Psoas muscle (tissue), 8 donors: ENCODE results near the gene ANKRD49. TPM values are rescaled to one million over a fixed set of nuclear protein-coding genes. Genes with fewer than 3 reads are reported as not detected.
"Not testable (repeated sequence)": the region's sequence is repeated elsewhere in the genome, so short reads cannot be mapped to it uniquely, and the experiment has no call there.

Experiments
- ATAC-seq, 4 donors: fragments of 200-7000 bp; cut with Tn5 transposase; one replicate each; pipeline ENCODE4 v1.9.1; 2020; ENCODE audit warnings: moderate library complexity in 3 of 4, mild to moderate bottlenecking in 2 of 4
- DNase-seq, 2 donors: peaks; one replicate each; pipeline ENCODE4 v3.0.0-alpha.2; 2020
- H3K27ac ChIP-seq: fragments of 200-600 bp; one replicate; pipeline ENCODE4 v1.8.0; 2022
- H3K27me3 ChIP-seq, 3 donors: fragments of 200-600 bp in 1 of 3; one replicate each; pipeline versions ENCODE4 v1.6.1 to v1.8.0; 2013 to 2022; ENCODE audit warnings: low read length in 2 of 3, mild to moderate bottlenecking in 2 of 3, moderate library complexity in 1 of 3; ENCODE audit not compliant: insufficient read depth in 3 of 3
- H3K36me3 ChIP-seq, 2 donors: fragments of 200-600 bp in 1 of 2; one replicate each; pipeline versions ENCODE4 v1.6.1 to v1.8.0; 2013 to 2022; ENCODE audit warnings: low read depth in 1 of 2, mild to moderate bottlenecking in 1 of 2, moderate library complexity in 1 of 2; ENCODE audit not compliant: insufficient read depth in 1 of 2
- H3K4me1 ChIP-seq: fragments of 200-600 bp; one replicate; pipeline ENCODE4 v1.8.0; 2022
- H3K4me3 ChIP-seq: fragments of 200-600 bp; one replicate; pipeline ENCODE4 v1.8.0; 2022; ENCODE audit warnings: mild to moderate bottlenecking
- H3K9me3 ChIP-seq: fragments of 200-600 bp; one replicate; pipeline ENCODE4 v1.8.0; 2022
- CTCF ChIP-seq: fragments of 200-600 bp; IDR thresholded peaks from one replicate; pipeline ENCODE4 v1.8.0; 2022; ENCODE audit warnings: antibody characterized with exemption
- WGBS, 3 donors: extraction: QIAGEN DNeasy Blood & Tissue Kit; methylation state at CpG; one replicate each; pipeline versions ENCODE4 v1.1.6 to v1.1.7; 2013; 5-methylcytosine and 5-hydroxymethylcytosine counted together
- intact Hi-C, 2 donors: fragments of 100-400 bp; cut with DNase I; formaldehyde crosslinking; loops; one replicate each; pipeline versions ENCODE4 v1.11.0 to v1.14.2; 2022
- polyA plus RNA-seq, 3 donors: library from polyadenylated mRNA; stranded (reverse); fragments of 200-250 nt; gene quantifications; one replicate each; pipeline ENCODE4 v1.2.3, GENCODE V29; 2013
- total RNA-seq, 4 donors: library from RNA; stranded (reverse); fragmentation: NEBNext Ultra II Directional in 2 of 4; extraction: Animal tissue kit (Norgen Biotek cat#: 25700) in 2 of 4; gene quantifications; one replicate each; pipeline versions ENCODE4 v1.2.1 to v1.2.4, GENCODE V29; 2021 to 2023
- donor health status: healthy with polysubstance abuse.
- donor health status: DM: no; HTN: no; CAD: no; lungs with moderate emphysema.
- donor health status: Bipolar disorder and iron deficiency.
- donor health status: healthy.
- donor health status: DM: yes; HTN: yes; CAD: no.
- donor health status: DM: no; HTN: no; CAD: no.
- donor health status: DM: no; HTN: no; CAD: no.
- donor health status: DM: yes; HTN: yes; CAD: no.

Gene ANKRD49
- total and polyA plus RNA-seq, 7 donors, result 5.4 to 37.9 (median 9.7) TPM

DNA sequence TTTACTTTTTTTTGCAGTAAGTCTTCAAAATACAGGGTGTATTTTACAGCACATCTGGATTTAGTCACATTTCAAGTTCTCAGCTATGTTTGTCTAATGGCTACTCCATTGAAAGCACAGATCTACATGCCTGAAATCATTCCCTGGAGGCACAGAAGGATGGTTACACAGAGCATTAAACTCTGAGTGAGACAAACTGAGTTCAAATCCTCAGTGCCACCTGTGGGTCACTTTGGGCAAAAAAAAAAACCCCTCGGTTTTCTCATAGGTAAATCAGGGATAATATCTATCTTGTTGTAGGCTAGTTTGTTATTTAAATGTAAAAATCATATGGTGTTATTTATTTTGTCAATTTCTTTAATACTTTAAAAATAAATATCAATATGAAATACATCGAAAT, 7.7 kb downstream of the ANKRD49 start:
- intact Hi-C loops, result no loop called here

DNA sequence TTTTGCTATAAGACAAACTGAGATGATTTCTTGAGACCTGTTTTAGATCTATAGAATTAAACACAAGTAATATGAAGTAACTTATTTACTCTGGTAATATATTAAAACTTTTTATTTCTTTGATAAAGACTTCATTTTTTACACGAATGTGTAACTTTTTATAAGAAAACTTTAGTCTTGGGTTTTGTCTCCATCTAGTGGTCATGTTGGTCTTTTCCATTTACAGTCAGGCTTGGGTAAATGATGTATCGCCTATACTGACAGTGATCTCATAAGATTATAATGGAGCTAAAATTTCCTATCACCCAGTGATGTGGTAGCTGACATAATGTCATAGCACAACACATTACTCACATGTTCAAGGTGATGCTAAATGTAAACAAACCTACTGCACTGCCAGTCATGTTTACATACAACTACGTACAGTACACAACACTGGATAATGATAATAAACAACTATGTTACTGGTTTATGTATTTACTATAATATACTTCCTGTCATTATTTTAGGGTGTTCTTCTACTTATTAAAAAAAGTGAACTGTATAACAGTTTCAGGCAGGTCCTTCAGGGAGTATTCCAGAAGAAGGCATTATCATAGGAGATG, 11.0 kb downstream of the ANKRD49 start:
- no peaks in the 10 kb centered on the region for H3K4me1 ChIP-seq
- WGBS, 3 donors, result 9 to 33% (median 24%) methylated on average over 3 of the region's 3 CpGs
- no peak overlapping the region for H3K4me3 ChIP-seq
- intact Hi-C loops, result loop anchor here in 1 of 2 donors (5.0 kb wide), 1 partner anchor 612 kb away; no protein-coding TSS in a partner anchor
- no peaks in the 10 kb centered on the region for H3K27me3 ChIP-seq
- peak; percentile 58 for TF ChIP-seq CTCF
- H3K27ac ChIP-seq, result no peak overlapping the region
- ATAC-seq, result no peak
- no peak for DNase-seq
- no peaks in the 10 kb centered on the region for H3K9me3 ChIP-seq
- H3K36me3 ChIP-seq, result peaks cover 0 to 32% of the 10 kb centered on the region in 2 donors

More for the DNA sequence above, 7.7 kb downstream of the ANKRD49 start:
- no peak for TF ChIP-seq CTCF
- DNase-seq, result no peak
- no peak overlapping the region for H3K27ac ChIP-seq
- WGBS, 3 donors, result 66 to 78% (median 73%) methylated on average over 2 of the region's 2 CpGs
- no peaks in the 10 kb centered on the region for H3K27me3 ChIP-seq
- ATAC-seq, result no peak
- peaks cover 8 to 65% of the 10 kb centered on the region in 2 donors for H3K36me3 ChIP-seq
- H3K9me3 ChIP-seq, result no peaks in the 10 kb centered on the region
- no peaks in the 10 kb centered on the region for H3K4me1 ChIP-seq
- H3K4me3 ChIP-seq, result no peak overlapping the region

DNA sequence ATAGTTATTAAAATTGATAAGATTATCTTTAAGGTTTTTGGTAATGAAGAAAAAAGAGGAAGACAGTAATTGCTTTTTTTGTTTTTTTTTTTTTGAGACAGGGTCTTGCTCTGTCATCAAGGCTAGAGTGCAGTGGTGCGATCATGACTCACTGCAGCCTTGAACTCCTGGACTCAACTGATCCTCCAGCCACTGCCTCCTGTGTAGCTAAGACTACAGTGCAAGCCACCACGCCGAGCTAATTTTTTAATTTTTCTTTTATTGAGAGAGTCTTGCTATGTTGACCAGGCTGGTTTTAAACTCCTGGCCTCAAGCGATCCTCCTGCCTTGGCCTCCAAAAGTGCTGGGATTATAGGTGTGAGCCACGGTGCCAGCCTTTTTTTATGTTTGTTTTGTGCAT, 12.7 kb downstream of the ANKRD49 start:
- H3K27me3 ChIP-seq, DNase-seq, H3K27ac ChIP-seq, ATAC-seq, H3K4me3 ChIP-seq, H3K4me1 ChIP-seq, H3K9me3 ChIP-seq: not testable (repeated sequence)
- H3K36me3 ChIP-seq, result peaks cover 0 to 15% of the 10 kb centered on the region in 2 donors
- WGBS, 3 donors, result 83 to 87% (median 86%) methylated on average over 5 of the region's 5 CpGs
- intact Hi-C loops, result loop anchor here in 1 of 2 donors (5.0 kb wide), 1 partner anchor 614 kb away; no protein-coding TSS in a partner anchor

DNA sequence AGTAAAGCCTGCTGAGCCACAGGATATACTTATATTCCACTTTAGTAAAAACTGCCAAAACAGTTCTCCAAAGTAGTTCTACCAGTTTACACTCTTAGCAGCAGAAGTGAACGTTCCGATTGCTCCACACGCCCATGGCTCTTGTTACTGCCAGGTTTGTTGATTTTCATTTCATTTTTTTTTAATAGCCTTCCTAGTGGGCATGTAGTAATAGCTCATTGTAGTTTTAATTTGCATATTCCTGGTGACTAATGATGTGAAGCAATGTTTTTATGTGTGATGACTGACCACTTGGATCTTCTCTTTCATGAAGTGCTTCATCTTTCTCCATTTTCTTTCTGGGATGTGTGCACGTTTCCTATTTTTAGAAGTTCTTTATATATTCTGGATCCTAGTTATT, 13.7 kb downstream of the ANKRD49 start:
- H3K9me3 ChIP-seq, result no peaks in the 10 kb centered on the region
- DNase-seq (no peak), ATAC-seq (no peak)
- H3K36me3 ChIP-seq, result peaks cover 0 to 5% of the 10 kb centered on the region in 2 donors
- intact Hi-C loops, result loop anchor here in 1 of 2 donors (5.0 kb wide), 1 partner anchor 615 kb away; no protein-coding TSS in a partner anchor
- H3K4me1 ChIP-seq, result no peaks in the 10 kb centered on the region
- H3K27ac ChIP-seq, result no peak overlapping the region
- WGBS, 3 donors, result 57 to 68% (median 63%) methylated on average over 4 of the region's 4 CpGs
- TF ChIP-seq CTCF, result no peak
- H3K4me3 ChIP-seq, result no peak overlapping the region
- H3K27me3 ChIP-seq, result no peaks in the 10 kb centered on the region

DNA sequence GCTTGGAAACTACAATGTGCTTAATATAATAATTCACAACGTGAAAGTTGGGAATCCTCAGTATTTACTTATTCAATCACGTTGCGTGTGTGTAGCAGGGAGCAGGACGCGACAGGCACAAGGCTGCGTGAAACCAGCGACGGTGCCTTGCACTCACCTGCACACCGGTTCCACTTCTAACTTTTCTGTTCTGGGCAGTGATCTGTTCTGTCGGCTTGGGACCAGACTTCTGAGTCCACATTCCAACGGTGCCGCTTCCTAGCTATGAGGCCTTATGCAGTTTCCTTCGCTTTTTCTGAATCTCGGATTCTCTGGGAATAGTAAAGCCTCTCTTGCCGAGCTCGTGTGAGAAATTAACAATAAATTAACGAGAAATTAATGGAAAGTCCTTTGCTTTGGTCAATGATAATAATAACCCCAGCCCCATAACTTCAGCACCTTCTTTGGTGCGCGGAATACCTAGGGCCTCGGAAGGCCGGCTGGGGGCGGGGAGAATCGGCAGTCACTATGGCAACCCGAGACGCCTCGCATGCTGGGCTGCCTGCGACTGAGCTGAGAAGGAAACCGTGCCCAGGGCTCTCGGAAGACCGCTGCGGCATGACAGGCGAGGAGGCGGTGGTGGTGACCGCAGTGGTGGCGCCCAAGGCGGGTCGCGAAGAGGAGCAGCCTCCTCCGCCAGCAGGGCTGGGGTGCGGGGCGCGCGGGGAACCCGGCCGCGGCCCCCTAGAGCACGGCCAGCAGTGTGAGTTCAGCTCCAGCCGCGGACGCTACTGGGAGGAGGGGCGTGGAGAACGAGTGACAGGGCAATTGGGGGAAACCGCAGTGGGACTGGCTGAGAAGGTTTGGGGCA, 18.4 kb downstream of the ANKRD49 start, which contains the start of gene C11orf97:
TSS of gene C11orf97 (plus strand) at position 530 of the 850 bp plus-strand sequence. CDS start at position 598, 68 bp downstream.
- TF ChIP-seq CTCF, result no peak
- ATAC-seq, result peak; percentile 48 to 69 (median 59)
- peak within 1 kb of the TSS; percentile 70 for H3K4me3 ChIP-seq

More for the DNA sequence above, 18.4 kb downstream of the ANKRD49 start, which contains the start of gene C11orf97:
- intact Hi-C loops, result no loop called here
- Histone ChIP-seq H3K36me3 (no peaks in the 10 kb centered on the region), H3K27ac (no peak within 1 kb of the TSS), H3K4me1 (no peaks in the 10 kb centered on the region), H3K27me3 (no peaks in the 10 kb centered on the region), H3K9me3 (no peaks in the 10 kb centered on the region)
- 17 to 19% (median 18%) methylated on average over 48 to 53 of the region's 53 CpGs for WGBS, 3 donors
- DNase-seq, result peak; percentile 45 to 69
